Hematopoietic multipotent progenitor cell treated with erythropoietin and hydrocortisone succinate and interleukin-3 and kit ligand, for 6 days (in vitro differentiated cells): ENCODE measurements around the gene RPS3.
"Not testable (repeated sequence)": the region's sequence is repeated elsewhere in the genome, so short reads cannot be mapped to it uniquely, and the experiment has no call there.

Experiments
- DNase-seq: peaks from one replicate; pipeline ENCODE4 v3.0.0-alpha.2; 2015

The RPS3 gene

DNA sequence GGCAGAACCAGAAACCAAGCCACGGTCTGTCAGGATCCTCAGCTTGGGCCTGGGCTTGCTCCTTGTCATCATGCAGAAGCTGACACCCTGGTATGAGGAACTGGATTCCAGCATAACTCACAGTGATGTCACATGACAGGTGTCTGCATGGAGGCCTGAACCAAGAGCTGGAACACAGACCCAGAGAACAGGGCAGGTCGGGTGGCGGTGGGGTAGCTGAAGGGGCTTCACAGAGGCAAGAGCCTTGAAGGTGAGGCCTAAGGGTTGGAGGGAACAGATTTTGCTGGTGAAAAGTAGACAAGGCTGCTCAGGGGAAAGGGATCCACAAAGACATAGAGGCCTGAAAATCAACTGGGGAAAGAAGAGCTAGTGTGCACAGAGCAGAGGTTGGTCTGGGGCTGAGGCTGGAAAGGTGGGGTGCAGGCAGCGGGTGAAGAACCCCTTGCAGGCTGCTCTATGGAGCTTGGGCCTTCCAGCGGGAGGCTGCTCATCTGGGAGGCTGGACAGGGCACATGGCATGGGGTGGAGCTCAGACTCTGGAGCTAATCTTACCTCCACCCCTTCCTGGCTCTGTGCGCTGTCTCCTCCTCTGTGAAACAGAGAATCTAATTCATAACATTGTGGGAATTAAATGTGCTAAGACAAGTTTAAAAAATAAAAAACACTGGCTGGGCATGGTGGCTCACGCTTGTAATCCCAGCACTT is 18.4 kb upstream of the RPS3 start:
- DNase-seq: peak; percentile 72

DNA sequence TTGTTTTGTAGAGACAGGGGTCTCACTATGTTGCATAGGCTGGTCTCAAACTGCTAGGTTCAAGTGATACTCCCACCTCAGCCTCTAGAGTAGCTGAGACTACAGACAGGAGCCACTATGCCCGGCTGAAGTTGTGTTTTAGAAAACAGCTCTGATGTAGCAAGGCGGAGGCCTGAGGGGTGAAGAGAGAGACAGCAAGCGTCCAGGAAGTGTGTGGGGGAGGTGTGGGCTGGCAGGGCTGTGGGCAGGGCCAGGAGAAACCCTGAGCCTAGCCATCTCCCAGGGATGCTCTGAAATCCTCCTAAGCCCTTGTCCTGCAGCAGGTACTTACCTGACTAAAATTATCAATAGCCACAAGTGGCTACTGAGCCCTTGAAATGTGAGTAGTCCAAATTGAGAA is 16.1 kb upstream of the RPS3 start:
- DNase-seq: peak; percentile 77

DNA sequence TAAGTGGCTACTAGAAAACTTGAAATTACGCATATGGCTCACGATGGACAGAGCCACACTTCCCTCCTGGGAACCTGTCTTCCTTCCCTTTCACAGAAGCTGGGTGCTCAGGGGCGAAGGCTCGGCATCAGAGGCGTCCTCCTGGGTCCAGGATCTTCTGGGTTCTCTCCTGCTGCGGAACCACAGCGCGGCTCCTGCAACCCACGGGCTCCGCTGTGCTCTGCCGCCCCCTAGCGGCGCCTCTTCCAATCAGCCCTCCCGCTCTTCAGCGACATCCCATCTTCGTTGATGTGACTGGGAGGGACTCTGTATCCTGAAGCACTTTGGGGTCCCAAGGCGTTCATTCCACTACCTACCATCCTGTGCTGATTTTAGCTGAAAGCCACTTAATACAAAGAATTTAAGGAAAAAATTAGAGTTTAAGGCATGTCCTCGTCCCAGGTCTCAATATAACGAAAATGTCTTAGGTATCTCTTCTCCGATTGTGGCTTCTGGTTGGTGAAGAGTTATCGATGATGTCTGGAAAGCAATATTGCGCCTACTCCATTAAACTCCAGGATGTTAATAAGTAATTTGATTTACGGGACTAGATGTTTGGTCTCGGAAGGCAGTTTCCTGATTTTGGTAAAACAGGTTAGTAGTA is 14.8 kb upstream of the RPS3 start:
- DNase-seq: peak; percentile 88

DNA sequence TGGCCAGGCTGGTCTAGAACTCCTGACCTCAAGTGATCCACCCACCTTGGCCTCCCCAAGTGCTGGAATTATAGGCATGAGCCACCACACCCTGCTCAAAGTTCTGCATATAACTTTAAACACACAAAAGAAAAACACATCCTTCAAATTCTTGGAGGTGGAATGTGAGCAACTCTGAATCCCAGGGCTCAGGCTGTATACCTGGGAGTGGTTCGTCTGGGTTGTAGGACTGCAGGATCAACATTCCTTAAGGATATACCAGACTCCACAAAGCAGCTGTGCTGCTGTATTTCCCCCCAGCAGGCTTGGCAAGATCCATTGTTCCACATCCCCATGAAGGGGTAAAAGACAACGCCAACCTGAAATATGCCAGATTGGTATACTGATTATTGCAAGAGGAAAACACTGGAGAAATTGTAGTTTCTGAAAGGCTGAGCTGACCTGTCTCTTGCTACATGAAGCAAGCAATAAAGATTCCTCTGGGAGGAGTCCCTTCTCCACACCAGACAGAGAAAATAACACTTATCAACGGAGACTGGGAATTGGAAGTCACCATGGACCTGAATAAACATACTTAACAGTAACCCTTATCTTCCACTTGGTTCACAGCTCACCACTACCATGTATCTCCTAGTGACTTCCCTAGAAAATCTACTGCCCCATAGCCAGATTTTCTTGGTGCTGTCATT is 12.2 kb upstream of the RPS3 start:
- no peak for DNase-seq

DNA sequence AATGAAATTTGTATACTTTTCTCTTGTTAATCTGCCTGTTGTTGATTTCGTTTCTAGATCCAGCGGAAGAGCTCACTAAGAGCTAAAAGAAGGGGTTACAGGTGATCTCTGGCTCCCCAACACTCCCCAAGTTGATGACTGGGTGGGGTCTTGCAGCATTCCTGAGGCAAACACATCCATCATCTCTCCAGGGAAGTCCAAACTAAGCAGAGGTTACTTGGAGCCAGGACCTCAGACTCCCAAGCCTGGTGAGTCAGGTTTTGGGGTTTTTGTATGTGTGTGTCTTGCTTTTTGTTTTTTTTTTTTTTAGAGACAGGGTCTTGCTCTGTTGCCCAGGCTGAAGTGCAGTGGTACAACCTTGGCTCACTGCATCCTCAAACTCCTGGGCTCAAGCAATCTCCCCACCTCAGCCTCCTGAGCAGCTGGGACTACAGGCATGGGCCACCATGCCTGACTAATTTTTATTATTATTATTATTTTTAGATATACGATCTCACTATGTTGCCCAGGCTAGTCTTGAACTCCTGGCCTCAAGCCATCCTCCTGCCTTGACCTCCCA is 11.5 kb upstream of the RPS3 start:
- DNase-seq: no peak

DNA sequence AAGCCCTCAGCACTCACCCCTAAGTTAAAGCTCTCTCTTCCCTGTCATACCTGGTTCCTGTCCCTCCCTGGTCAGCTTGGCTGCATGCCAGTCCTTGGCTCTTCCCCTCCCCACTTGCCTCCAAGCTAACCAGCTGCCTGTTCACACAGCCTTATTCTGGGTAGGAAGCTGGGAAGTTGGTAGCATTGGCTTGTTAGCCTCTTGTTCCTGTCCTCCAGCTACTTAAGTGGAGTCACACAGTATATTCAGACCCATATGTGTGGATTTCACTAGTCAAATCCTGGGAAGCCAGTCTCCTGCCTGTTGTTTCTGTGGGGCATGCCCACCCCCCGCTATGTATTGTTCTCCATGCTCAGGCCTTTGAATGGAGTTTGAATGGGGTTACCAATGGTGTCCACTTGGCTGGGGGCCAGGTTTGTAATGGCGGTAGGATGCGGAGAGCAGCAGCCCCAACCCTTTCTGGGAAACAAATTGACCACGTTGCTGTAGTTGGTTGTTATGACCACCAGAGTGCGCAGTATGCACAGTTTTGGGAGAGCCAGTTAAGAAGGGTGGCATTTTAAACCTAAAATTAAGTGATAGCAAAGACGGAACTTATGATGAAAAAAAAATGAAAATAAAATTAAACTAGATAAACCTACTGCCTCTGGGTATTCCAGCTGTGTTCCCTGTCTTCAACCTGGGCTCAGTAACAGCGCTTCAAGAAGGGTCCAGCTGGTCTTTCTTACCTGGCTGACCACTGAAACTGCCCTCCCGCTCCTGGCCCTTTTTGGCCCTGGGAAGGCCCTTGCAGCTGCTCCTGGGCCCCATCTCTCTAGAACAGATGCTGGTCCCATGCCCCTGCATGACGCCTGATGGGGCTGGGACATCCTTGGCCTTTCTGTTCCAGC is 10.7 kb upstream of the RPS3 start:
- DNase-seq: peak; percentile 93

DNA sequence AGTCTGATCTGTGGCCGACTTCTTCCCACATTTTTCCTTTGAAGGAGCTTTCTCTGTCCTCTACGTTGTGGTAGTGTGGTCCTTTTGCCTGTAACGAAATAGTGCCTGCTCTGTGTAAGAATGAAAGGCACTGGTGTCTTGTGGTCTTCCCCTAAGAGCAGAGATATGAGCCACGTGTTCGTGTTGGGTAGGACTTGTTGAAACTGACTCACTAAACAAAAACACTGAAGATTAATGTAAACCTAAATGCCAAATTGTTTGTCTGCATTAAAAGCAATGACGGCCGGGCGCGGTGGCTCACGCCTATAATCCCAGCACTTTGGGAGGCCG is 10.1 kb upstream of the RPS3 start:
- no peak for DNase-seq

DNA sequence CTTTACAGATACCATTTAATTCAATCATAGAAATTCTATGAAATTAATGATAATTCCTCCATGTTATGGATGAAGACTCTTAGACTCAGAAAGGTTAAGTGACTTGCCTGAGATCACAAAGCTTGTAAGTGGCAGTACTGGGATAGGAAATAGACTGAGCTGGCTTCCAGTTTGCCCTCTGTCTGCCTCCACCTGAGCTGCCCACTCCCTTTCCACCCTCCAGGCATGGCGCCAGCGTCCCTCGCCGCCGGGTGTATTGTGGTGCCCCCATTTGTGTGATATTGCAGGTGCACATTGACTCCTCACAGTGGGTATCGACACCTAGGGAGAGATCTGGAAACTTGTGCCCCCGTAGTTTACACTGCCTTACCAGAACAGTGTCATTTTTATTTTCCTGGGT is 9.4 kb upstream of the RPS3 start:
- no peak for DNase-seq

DNA sequence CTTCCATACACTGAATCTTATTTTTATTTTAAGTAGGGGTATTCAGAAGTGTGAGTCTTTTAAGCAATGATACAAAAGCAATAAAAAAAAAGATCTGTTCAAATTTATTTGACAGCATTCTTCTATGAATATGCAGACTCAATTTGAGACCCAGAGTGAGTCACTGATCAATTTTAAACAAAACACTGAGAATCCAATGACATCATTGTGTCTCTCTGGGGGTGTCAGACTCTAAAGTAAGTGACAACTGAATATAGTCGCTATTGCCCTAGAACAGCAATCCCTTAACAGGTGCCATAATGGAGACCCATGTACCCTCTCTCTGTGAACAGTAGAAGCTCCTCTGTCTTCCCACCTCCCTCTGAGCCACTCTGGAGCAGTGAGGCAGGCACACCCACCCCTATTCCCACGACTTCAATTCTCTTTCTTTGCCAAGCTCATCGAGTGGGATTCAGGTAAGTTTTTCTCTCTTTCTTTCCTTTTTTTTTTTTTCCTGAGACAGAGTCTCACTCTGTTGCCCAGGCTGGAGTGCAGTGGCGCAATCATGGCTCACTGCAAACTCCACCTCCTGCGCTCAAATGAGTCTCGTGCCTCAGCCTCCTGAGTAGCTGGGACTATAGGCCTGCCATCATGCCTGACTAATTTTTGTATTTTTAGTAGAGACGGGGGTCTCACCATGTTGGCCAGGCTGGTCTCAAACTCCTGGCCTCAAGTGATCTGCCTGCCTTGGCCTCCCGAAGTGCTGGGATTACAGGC is 5.1 kb upstream of the RPS3 start:
- DNase-seq: no peak

DNA sequence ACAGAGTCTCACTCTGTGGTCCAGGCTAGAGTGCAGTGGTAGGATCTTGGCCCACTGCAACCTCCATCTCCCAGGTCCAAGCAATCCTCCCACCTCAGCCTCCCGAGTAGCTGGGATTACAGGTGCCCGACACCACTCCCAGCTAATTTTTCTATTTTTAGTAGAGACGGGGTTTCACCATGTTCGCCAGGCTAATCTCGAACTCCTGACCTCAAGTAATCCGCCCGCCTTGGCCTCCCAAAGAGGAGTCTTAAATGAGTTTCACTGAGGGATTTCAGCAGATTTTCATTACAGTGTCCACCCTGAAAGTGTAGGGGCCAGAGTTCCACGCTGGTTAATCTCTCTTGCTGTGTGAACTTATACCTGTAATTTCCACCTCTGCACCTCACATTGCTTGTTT is 412 bp upstream of the RPS3 start:
- DNase-seq: no peak

DNA sequence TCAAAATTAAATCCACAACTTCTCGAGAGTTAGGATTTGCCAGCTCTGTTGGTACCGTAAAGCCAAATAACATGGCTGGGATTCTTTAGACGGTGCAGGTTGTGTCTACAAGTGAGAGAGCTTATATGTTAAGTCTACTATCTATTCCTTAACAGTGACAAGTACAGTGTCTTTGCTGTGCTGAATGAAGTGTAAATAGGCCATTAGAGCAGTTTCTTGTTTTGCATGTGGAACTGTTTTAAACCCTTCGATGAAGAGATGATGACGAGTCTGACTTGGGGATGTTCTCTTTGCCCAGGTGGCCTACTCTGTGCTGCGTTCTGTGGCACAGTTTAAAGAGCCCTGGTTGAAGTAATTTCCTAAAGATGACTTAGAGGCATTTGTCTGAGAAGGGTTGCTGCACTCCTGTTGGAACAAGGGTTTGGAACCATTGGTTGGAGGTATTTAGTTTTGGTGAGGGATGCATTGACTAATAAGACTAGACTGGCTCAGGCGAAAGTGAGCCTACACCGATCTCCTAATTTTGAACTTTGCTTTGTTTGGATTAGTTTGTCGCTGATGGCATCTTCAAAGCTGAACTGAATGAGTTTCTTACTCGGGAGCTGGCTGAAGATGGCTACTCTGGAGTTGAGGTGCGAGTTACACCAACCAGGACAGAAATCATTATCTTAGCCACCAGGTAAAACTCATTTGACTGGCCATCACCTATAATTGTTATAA is 988 bp downstream of the RPS3 start:
- peak; percentile 51 for DNase-seq

DNA sequence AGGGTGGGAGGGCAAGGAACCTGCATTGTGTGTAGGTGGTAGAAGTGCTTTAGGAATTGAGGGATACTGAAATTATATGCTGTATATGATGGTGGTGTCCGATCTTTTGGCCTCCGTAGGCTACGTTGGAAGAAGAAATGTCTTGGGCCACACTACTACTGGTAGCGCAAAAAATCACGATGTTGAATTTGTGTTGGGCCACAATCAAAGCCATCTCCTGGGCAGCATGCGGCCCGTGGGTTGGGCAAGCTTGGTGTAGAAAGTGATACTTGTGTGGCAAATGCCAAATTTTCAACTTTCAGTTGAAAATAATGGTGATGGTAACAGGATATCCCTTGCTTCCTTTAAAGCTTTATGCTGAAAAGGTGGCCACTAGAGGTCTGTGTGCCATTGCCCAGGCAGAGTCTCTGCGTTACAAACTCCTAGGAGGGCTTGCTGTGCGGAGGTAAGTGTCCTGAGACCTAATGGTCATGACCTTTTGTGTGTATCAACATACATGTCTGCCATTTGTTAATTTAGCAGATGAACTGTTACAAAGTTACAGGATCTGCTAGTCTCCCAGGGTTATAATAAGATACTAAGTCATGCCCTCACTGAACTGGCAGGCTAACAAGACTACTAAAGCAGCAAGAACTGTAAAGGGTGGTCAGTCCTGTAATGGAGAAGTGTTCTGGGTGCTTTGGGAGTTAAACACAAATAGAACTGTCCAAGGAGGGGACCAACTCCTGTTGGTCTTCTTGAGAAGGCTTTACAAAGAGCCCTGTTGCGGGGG is 2.9 kb downstream of the RPS3 start:
- peak; percentile 34 for DNase-seq

DNA sequence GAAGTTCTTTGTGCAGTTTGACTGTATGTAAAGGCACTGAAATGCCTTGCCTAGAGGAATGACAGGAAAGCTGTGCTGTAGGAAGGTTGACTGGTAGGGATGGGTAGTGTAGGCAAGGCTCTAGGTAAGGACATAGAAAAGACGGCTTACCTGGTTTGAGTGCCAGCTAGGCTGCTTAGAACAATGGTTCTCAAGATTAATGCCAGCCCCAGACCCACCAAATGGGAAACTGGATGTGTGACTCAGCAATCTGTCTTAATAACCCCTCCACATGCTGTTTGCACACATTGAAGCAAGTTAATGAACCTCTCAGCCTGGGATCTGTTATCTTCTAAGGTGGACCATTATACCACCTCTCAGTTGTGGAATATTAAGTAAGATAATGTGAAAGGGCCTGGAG is 3.7 kb downstream of the RPS3 start:
- DNase-seq: peak; percentile 58

DNA sequence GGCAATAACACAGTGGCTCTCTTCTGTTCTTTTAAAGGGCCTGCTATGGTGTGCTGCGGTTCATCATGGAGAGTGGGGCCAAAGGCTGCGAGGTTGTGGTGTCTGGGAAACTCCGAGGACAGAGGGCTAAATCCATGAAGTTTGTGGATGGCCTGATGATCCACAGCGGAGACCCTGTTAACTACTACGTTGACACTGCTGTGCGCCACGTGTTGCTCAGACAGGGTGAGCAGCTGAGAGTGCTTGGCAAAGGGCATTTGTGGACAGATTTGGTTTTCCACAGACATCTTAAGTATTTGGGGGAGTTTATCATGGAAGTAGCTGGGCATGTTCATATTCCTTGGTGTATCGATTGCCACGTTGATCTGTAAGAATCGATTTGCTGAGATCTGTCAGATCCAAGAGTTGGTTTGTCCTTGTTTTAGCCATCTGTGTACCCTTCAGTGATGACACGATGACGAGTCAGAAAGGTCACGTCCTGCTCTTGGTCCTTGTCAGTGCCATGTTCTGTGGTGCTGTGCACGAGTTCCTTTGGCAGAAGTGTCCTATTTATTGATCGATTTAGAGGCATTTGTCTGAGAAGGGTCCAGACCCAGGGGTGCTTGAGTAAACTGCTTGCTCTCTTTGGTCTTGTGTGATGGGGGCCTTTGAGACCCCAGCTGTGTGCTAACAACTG is 4.8 kb downstream of the RPS3 start:
- no peak for DNase-seq

DNA sequence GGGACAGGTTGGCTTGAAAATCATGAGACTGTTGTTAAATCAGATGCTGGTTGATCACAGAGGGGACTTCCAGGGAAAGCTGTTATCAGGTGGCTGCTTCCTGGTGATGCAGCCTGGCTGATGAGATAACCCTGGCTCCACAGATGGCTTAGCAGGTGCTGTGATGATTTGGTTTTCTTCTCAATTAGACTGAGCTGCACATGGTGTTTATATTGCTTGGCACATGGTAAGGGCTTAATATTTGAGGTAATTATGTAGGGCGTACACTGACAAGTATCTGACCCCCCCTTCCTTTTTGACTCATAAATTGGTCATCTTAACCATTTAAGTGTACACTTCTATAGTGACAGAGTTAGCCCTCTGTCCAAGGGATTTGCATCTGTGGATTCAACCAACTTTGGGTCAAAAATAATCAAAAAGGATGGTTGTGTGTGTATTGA is 7.0 kb downstream of the RPS3 start:
- peak; percentile 82 for DNase-seq

DNA sequence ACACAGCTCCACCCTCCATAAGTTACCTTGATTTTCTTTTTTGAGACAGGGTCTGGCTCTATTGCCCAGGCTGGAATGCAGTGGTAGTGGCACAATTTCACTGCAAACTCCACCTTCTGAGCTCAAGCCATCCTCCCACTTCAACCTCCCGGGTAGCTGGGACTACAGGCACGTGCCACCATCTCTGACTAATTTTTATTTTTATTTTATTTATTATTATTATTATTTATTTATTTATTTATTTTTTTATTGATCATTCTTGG is 9.6 kb downstream of the RPS3 start:
- no peak for DNase-seq

DNA sequence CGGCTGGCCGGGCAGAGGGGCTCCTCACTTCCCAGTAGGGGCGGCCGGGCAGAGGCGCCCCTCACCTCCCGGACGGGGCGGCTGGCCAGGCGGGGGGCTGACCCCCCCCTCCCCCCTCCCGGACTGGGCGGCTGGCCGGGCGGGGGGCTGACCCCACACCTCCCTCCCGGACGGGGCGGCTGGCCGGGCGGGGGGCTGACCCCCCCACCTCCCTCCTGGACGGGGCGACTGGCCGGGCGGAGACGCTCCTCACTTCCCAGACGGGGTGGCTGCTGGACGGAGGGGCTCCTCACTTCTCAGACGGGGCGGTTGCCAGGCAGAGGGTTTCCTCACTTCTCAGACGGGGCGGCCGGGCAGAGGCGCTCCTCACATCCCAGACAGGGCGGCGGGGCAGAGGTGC is 10.7 kb downstream of the RPS3 start:
- DNase-seq: not testable (repeated sequence)

DNA sequence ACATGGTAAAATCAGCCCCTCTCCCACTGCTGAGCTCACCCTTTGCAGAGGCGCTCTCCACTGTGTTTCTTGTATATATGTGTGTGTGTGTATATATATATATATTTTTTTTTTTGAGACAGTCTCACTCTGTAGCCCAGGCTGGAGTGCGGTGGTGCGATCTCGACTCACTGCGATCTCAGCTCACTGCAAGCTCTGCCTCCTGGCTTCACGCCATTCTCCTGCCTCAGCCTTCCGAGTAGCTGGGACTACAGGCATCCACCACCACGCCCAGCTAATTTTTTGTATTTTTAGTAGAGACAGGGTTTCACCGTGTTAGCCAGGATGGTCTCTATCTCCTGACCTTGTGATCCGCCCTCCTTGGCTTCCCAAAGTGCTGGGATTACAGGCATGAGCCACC is 13.8 kb downstream of the RPS3 start:
- not testable (repeated sequence) for DNase-seq

DNA sequence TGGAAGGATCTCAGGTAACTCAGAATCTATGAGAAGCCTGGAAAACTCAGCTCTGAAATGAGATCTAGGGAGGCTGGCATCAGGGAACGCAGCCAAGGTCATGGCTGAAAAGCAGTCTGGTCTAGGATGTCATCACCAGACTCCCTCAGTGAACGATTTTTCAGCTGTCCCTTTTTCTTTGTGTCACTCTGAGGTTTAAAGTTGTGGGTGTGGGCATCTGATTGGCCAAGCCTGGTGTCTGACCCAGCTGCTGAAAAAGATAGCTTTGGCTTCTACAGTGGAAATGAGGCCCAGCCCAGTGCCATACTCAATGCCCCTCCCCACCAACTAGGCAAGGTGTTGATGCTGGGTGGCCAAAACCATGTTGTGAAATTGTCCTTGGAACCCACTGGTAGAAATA is 14.5 kb downstream of the RPS3 start:
- peak; percentile 83 for DNase-seq
